Measurements from ENCODE around the gene FAM120B. TPM values are rescaled to one million over a fixed set of nuclear protein-coding genes. Genes with fewer than 3 reads are reported as not detected.
"Not testable (repeated sequence)": the region's sequence is repeated elsewhere in the genome, so short reads cannot be mapped to it uniquely, and the experiment has no call there.

FAM120B gene
- 14.2 TPM for polyA plus RNA-seq (2013, experiment 1 of 2; ENCODE audit: insufficient read length)
- 17.4 TPM for polyA plus RNA-seq (2013, experiment 2 of 2; ENCODE audit: insufficient read length)

GRCh38 chr6:170306324-170307079 is at the start of gene FAM120B:
FAM120B (plus strand) TSS chr6:170306758; CDS start chr6:170317391, 10,633 bp downstream.
- peak; percentile 96 for DNase-seq

DNA sequence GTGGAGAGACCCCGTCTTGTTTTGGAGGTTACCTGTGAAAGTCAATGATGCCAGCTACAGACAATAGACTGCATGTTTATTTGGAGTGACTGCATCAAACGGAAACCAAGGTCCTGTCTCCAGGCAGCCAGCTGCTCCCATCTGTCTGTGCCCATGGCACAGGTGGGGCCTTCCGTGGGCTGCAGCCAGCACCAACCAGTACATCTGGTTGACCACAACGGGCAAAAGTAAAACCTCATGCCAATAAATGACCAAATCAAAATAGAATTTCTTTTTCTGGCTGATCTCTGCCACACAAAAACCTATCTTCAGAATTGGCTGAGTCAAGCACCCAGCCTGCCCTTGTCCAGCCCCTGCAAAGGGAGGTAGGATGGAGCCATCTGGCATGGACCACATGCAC is 49.2 kb upstream of the FAM120B start:
- DNase-seq: no peak

GRCh38 chr6:170258407-170258806 is 48.2 kb upstream of the FAM120B start:
- DNase-seq: no peak

DNA sequence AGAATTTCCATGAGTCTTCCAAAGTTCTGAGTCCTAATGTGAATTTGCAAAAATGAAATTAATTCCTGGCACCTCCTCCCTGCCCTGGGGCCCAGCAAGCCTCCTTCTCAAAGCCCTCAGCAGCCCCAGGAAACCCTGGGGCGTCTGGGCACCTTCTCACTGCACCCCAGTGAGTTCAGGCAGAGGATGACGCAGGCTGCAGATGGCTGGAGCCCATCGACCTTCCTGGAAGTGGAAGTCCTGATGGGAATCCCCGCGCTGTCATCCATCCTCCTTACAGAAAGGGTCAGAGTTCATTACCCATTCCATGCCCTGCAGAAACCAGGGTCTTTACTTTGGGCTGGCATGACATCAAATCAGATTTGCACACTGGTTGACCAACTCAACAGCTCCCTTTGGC is 47.3 kb upstream of the FAM120B start:
- DNase-seq: no peak

DNA sequence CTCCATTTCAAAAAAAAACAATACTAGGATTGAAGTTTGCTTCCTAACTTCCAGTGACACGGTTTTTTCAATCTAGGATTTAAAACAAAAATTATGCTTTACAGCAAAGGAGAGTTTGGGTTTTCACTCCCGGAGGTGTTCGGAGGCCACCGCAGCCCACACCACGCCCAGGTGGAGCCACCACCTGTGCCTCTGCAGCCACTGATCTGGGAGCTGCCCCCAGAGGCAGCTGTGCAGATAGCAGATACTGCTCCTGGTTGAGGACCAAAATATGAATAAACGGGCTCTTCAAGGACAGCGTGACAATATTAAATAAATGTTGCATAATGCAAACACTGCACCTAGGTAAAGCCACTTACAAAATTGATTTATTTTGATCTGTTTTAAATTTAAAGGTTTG is 45.9 kb upstream of the FAM120B start:
- DNase-seq: no peak

GRCh38 chr6:170261643-170262488 is 44.7 kb upstream of the FAM120B start:
- DNase-seq: no peak

DNA sequence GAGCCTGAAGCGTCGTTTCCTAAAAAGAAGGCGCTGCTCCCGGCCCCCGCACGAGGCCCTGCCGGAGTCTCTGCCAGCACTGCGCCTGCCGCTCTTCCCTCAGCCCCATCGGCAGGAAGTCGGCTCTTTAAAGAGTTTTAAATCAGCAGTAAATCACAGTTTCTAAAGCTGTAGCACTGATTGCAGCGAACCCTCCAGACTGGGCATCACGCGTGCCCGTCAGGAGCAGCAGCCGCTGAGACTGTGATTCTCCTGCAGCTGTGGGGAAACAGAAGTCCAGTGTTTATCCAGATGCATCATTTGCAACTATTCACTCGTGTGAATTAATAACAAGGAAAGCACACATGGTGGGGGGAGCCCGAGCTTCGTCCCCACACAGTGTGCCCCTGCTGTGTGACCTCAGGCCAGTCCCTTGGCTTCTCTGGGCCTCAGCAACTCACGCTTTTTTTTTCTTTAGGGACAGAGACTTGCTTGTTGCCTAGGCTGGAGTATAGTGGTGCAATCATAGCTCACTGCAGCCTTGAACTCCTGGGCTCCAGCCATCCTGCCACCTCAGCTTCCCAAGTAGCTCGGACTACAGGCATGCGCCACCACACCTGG is 44.0 kb upstream of the FAM120B start:
- no peak for DNase-seq

DNA sequence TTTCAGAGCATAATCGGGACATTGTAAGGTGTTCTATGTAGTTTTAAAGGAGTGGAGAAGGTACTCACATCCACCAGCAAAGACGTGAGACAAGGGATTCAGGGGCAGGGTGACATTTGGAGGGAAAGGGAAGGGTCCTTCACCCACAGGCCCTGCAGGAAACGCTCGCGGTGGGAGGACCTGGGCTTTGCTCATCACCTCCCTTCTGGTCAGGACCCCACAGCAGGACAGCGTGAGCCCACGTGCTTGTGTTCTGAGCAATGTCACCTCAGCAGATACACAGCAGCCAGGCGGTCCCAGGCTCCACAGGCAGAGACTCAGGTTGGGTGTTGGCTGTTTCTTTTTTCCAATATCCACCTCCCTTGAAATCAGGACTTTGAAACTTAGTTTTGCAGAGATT is 43.1 kb upstream of the FAM120B start:
- no peak for DNase-seq

DNA sequence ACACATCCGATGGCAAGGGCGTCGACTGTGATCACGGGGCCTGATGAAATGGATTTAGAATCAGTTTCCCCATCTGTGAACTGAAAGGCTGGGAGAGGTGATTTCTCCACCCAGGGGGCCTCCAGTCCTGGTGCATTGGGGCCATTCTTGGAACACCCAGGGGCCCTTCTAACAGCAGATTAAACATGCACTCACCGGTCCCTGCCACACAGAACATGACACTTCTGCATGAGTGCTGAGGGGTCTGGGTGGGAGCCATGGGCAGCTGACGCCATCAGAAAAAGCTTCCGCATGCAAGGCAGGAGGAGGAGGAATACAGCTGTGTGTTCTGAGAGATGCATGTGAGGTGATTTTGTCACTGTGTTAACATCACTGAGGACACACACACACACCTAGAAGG is 42.5 kb upstream of the FAM120B start:
- DNase-seq: no peak

DNA sequence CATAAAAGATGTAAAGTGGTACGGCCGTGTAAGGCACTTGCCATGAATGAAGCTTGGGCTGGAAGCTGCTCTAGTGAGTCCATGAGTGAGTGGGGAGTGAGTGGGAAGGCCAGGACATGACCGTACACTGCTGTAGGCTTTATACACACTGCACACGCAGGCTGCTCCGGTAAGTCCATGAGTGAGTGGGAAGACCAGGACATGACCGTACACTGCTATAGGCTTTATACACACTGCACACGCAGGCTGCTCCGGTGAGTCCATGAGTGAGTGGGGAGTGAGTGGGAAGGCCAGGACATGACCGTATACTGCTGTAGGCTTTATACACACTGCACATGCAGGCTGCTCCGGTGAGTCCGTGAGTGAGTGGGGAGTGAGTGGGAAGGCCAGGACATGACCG is 41.9 kb upstream of the FAM120B start:
- DNase-seq: not testable (repeated sequence)

GRCh38 chr6:170265655-170266054 is 40.9 kb upstream of the FAM120B start:
- DNase-seq: no peak

DNA sequence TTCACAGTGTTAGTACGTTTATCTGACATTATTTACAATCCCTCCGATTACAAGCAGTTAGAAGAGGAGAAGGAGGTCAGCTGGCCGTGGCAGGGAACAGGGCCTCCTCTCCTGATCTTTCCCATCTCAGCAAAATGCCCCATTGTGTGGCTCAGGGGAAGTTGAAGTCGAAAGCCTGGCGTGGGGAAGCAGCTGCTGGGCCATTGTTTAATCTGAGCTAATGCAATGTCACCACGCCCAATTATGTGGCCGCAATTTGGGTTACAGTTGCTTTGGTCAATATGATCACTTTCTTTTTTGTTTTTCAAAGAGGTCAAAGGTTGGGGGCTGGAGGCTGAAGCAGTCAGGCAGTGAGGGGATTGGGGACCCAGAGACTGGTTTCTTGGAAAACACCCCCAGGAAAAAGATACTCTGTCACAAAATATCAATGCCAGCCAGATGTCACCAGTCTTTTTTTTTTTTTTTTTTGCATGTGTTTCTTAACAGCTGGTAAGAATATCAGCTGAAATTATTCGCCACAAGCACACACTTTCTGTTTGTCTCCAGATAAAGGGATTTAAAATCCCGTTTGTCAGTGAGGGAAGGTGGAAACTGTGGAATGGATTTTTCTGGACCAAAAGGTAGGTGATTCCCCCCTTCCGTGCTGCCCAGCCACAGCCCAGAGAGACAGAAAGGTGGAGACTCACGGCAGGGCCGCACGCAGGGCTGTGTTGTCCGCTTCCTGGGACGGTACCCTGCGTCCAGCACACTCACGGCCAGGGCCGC is 40.3 kb upstream of the FAM120B start:
- DNase-seq: no peak

DNA sequence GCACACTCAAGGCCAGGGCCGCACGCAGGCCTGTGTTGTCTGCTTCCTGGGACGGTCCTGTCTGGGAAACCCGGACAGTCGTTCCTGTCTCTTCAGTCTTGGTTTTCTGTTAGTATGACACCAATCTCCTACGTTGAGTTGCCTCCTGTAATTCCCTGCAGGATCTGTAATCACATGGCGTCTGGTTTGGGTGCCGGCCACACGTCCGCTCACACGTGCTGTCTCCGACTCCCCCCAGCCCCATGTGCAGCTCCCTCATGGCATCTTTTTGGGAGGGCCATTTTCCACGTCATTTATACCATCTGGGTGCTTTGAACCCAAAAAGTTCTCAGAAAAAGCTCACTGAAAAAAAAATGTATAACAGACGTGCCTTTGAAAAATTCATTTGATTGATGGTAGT is 38.9 kb upstream of the FAM120B start:
- DNase-seq: no peak

GRCh38 chr6:170268216-170269129 is 38.1 kb upstream of the FAM120B start:
- no peak for DNase-seq

DNA sequence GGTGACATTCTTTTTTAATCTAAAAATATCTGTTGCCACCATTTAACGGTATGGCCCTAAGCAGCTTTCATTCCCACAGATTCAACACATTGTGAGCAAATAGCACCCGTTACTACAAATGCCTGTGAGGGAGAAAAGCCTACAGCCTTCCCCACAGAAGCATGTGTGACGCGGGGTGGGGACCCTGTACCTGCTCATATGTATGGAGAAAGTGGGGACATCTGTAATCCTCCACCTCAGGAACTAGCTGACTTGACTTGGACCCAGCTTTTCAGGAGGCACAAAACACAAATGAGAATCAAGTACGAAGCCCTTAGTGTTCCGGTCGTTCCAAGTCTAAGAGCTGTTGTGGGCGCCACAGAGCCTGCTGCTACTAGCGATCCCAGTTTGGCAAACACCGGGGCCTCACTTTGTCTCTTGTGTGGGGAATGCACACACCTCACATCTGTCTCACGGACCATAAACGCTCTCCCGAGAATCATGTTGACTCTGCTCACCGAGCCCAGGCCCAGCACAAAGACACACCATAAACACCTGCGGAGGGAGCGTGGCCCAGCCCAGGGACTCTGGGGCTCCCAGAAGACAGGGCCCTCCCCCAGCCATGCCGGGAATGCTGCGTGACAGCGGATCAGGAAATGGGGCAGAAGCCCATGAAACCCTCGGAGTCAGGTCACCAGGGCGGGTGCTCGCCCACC is 37.3 kb upstream of the FAM120B start:
- no peak for DNase-seq

- peak; percentile 7 for DNase-seq
These were observed 36.6 kb upstream of the FAM120B start for GRCh38 chr6:170269846-170270541.

DNA sequence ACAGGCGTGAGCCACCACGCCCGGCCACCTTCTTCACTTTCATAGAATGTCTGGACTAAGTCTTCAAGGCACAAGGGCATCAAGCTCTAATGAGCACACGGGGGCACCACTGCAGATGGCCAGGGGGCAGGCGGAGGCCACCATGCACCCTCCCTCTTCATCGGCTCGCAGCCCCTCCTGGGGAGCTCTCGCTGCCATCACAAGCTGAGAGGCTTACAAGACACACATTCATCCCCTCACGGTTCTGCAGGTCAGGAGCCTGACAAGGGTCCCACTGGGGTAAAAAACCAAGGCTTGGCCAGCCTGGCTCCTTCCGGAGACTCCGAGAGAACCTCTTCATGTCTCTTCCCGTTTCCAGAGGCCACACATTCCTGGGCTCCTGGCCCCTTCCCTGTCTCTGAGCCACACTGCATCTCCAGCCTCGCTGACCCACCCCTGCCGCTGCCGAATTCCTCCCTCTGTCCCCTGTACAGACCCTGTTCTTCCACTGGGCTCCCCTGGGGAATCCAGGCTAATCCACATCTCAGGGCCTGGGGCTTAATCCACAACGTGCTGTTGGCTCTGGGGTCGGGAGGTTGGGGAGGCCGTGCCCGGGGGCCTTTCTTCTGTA is 35.5 kb upstream of the FAM120B start:
- DNase-seq: no peak

DNA sequence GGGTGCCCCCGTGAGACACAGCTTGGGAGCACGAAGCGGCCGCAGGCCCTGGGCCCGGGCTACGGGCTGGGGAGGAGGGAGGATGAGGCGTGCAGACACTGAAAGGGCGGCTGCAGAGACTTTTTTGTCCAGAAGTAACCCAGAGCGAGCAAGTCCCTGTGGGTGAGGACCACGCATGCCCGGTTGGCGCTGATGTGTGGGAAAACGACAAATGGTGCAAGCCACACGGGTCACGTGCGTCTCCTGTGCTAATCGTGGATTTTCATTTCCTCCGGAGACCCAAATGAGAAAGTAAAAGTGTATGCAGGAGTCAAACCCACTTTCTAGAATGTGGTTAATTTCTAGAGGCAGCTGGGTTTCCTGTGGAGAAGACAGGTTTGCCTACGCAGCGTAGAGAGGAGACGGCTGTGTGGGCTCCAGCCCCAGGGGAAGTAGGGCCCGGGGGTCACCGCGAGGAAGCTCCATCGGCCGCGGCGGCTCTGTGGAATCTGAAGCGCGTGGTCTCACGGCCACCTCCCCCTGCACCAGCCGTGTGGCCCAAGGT is 34.7 kb upstream of the FAM120B start:
- DNase-seq: no peak

DNA sequence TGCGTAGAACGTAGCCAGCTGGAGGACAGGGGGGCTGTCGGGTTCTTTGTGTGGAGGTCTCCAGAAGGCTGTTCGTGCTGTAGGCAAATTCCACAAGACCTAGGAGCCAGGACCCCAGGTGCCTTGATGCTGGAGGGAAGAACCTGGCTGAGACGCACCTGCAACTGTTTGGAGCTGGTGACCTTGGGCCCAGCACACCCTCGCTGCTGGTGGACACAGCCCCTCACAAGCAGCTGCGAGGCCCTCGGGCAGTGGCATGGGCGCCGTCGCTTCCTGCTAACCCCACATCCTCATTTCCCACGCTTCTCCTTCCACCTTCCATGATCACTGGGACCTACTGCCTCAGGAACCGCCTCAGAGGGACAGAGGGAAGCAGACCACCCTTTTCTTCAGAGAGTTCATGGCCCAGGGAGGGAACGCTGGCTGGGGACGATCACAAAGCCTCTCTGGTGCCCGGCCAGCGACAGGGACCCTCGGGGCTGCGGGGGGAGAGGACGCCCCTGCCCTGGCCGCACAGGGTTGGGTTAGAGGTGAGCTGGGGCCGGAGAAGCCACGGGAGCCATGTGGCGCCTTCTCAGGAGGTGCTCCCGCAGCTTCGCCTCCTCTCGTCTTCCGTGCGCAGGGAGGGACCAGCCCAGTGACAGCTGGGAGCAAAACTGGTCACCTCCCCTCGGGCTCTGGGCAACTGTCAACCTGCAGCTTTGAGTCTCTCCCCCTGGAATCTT is 34.1 kb upstream of the FAM120B start:
- no peak for DNase-seq
